ENCODE measurements around the gene CARD11.

The CARD11 gene

DNA sequence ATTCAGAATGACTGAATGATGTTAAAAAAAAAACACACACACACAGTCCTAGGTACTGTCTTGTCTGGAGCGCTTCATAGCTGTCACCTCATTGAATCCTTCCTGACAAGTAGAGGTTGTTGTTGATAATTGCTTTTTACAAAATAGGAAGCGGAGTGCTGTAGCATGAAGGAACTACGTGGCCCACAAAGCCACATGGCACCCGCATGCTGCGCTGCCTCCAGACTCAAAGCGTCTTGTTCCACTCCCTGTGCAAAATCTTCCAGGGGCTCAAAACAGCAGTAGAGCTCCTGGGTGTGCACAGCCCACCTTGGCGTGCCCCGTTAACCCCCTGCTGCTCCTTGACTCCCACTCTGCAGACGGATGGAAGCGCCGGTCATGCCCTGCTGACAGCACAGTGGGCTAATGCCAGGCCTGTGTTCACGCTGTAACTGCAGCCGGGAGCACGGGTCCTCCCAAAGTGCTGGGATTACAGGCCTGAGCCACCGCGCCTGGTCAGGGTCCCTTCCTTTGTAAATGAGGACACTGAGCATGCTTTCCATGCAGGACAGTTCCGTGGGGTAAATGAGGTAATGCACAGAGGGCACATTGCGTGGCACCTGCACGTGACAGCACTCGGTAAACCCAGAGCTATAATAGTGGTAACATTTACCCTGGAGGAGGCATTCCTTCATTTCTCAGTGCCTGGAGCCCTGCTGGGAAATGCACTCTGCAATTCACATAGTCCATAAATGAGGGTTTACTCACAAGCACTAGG, 108.5 kb downstream of the CARD11 start:
- ATAC-seq, result no peak
- no peak for TF ChIP-seq ZNF565 (CRISPR knock-in tag; conservative IDR thresholded peaks at IDR 0.05; ENCODE audit: low read depth)
- TF ChIP-seq, protein P1, sequence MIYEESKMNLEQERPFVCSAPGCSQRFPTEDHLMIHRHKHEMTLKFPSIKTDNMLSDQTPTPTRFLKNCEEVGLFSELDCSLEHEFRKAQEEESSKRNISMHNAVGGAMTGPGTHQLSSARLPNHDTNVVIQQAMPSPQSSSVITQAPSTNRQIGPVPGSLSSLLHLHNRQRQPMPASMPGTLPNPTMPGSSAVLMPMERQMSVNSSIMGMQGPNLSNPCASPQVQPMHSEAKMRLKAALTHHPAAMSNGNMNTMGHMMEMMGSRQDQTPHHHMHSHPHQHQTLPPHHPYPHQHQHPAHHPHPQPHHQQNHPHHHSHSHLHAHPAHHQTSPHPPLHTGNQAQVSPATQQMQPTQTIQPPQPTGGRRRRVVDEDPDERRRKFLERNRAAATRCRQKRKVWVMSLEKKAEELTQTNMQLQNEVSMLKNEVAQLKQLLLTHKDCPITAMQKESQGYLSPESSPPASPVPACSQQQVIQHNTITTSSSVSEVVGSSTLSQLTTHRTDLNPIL (CRISPR knock-in tag; IDR thresholded peaks at IDR 0.05; ENCODE audit: low read depth), result no peak
- no peak for TF ChIP-seq ISL1 (CRISPR knock-in tag; IDR thresholded peaks at IDR 0.05)
- no peak for TF ChIP-seq TOX (CRISPR knock-in tag; IDR thresholded peaks at IDR 0.05; ENCODE audit: borderline replicate concordance)
- TF ChIP-seq POU6F1 (CRISPR knock-in tag; IDR thresholded peaks at IDR 0.05; ENCODE audit: borderline replicate concordance, low read depth), result no peak

DNA sequence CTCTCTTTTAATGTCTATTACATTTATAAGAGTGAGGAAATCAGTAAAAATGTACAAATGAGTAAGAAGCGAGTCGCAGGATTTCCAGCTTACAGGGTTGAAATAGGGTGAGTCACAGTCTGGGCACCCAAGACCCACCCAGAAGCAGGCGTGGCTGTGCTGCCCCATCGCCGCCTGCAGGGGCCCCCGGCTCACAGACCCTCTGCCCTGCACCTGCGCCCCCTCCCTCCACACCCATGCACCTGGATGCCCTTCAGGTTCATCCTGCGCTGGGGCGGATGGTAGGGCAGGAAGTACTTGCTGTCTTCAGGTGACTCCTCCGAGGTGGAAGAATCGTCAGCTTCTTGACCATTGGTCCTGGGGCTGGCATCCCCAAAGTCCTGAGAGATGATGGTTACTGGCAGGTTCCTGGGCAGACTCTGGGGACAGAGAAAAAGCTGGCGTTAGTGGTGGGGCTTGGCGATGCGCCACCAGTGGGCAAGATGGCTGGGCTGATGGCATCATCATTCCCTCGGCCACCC, 109.4 kb downstream of the CARD11 start:
- TF ChIP-seq BACH2 (CRISPR knock-in tag; IDR thresholded peaks at IDR 0.05; ENCODE audit: borderline replicate concordance) (no peak), ZNF70 (CRISPR knock-in tag; IDR thresholded peaks at IDR 0.05) (no peak)
- TF ChIP-seq, protein P2, sequence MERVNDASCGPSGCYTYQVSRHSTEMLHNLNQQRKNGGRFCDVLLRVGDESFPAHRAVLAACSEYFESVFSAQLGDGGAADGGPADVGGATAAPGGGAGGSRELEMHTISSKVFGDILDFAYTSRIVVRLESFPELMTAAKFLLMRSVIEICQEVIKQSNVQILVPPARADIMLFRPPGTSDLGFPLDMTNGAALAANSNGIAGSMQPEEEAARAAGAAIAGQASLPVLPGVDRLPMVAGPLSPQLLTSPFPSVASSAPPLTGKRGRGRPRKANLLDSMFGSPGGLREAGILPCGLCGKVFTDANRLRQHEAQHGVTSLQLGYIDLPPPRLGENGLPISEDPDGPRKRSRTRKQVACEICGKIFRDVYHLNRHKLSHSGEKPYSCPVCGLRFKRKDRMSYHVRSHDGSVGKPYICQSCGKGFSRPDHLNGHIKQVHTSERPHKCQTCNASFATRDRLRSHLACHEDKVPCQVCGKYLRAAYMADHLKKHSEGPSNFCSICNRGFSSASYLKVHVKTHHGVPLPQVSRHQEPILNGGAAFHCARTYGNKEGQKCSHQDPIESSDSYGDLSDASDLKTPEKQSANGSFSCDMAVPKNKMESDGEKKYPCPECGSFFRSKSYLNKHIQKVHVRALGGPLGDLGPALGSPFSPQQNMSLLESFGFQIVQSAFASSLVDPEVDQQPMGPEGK (CRISPR knock-in tag; IDR thresholded peaks at IDR 0.05; ENCODE audit: borderline replicate concordance), result no peak
- peak; percentile 23; the same call in 1 of the 3 replicates for ATAC-seq

DNA sequence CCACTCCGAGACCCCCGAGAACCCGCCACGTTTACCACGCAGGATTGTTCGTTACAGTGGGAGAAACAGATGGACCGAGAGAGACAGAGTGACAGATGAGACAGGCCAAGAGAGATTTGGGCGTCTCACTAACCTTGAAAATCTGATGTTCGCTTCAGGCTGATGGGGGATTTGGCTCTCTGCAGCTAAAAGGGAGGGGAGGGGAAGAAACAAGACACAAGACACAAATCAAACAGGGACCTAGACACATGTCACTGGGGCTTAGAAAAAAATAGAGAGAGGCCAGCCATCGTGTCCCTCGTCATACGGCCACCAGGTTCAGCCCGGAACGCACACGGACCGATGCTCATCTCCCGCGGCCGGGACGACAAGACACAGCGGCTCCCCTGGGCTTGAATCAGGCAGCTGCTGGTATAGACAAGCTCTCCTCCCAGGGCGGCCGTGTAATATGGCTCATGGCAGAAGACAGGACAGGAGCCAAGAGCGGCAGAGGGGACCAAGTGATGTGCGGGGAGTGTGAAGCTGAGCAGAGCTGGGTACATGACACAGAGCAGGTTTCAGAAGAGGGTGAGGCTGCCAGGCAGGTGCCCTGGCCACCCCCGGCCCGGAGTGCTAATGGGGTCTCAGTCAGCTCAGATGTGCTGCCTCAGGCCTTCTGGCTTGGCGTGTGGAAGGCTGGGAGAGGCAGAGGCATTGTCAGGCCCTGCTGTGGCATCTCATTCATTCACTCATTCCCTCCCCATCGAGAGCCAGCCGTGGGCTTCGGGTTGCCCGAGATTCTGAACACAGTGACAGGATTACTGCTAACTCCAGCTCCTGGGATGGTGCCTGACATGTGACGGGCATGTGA, 111.0 kb downstream of the CARD11 start:
- no peak for ATAC-seq
- TF ChIP-seq ZC3H10 (CRISPR knock-in tag; IDR thresholded peaks at IDR 0.05) (no peak), OSR1 (CRISPR knock-in tag; IDR thresholded peaks at IDR 0.05) (no peak), RARB (CRISPR knock-in tag; IDR thresholded peaks at IDR 0.05) (no peak), ZNF70 (CRISPR knock-in tag; IDR thresholded peaks at IDR 0.05) (no peak), PPARA (CRISPR knock-in tag; IDR thresholded peaks at IDR 0.05; ENCODE audit: borderline replicate concordance) (no peak), ZNF8 (CRISPR knock-in tag; IDR thresholded peaks at IDR 0.05) (no peak), CSDC2 (CRISPR knock-in tag; IDR thresholded peaks at IDR 0.05) (no peak), ZFP30 (CRISPR knock-in tag; IDR thresholded peaks at IDR 0.05) (no peak)

GRCh38 chr7:2931034-2931415, 112.6 kb downstream of the CARD11 start:
- TF ChIP-seq POU6F1 (CRISPR knock-in tag; IDR thresholded peaks at IDR 0.05; ENCODE audit: borderline replicate concordance, low read depth) (no peak), ZC3H10 (CRISPR knock-in tag; IDR thresholded peaks at IDR 0.05) (no peak), ZNF565 (CRISPR knock-in tag; conservative IDR thresholded peaks at IDR 0.05; ENCODE audit: low read depth) (no peak), ARNTL (CRISPR knock-in tag; IDR thresholded peaks at IDR 0.05; ENCODE audit: borderline replicate concordance, low read depth) (no peak), GLIS3 (CRISPR knock-in tag; IDR thresholded peaks at IDR 0.05) (no peak), CSRNP3 (CRISPR knock-in tag; IDR thresholded peaks at IDR 0.05) (no peak), BACH2 (CRISPR knock-in tag; IDR thresholded peaks at IDR 0.05; ENCODE audit: borderline replicate concordance) (no peak), ZNF70 (CRISPR knock-in tag; IDR thresholded peaks at IDR 0.05) (no peak), ZFP30 (CRISPR knock-in tag; IDR thresholded peaks at IDR 0.05) (no peak), PPARA (CRISPR knock-in tag; IDR thresholded peaks at IDR 0.05; ENCODE audit: borderline replicate concordance) (no peak), SNAI2 (CRISPR knock-in tag; IDR thresholded peaks at IDR 0.05) (no peak), TCF4 (CRISPR knock-in tag; IDR thresholded peaks at IDR 0.05; ENCODE audit: borderline replicate concordance) (no peak), CSDC2 (CRISPR knock-in tag; IDR thresholded peaks at IDR 0.05) (no peak), TOX (CRISPR knock-in tag; IDR thresholded peaks at IDR 0.05; ENCODE audit: borderline replicate concordance) (no peak), ZFP3 (CRISPR knock-in tag; IDR thresholded peaks at IDR 0.05) (no peak), ESRRG (CRISPR knock-in tag; IDR thresholded peaks at IDR 0.05) (no peak)
- TF ChIP-seq, protein P3, sequence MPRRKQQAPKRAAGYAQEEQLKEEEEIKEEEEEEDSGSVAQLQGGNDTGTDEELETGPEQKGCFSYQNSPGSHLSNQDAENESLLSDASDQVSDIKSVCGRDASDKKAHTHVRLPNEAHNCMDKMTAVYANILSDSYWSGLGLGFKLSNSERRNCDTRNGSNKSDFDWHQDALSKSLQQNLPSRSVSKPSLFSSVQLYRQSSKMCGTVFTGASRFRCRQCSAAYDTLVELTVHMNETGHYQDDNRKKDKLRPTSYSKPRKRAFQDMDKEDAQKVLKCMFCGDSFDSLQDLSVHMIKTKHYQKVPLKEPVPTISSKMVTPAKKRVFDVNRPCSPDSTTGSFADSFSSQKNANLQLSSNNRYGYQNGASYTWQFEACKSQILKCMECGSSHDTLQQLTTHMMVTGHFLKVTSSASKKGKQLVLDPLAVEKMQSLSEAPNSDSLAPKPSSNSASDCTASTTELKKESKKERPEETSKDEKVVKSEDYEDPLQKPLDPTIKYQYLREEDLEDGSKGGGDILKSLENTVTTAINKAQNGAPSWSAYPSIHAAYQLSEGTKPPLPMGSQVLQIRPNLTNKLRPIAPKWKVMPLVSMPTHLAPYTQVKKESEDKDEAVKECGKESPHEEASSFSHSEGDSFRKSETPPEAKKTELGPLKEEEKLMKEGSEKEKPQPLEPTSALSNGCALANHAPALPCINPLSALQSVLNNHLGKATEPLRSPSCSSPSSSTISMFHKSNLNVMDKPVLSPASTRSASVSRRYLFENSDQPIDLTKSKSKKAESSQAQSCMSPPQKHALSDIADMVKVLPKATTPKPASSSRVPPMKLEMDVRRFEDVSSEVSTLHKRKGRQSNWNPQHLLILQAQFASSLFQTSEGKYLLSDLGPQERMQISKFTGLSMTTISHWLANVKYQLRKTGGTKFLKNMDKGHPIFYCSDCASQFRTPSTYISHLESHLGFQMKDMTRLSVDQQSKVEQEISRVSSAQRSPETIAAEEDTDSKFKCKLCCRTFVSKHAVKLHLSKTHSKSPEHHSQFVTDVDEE (CRISPR knock-in tag; IDR thresholded peaks at IDR 0.05), result no peak
- no peak for ATAC-seq

All from SK-N-SH treated with all-trans-retinoic acid at 6 μM for 48 hours (cell line).